ENCODE data around the gene PRPF6. TPM values are rescaled to one million over a fixed set of nuclear protein-coding genes. Genes with fewer than 3 reads are reported as not detected.

The PRPF6 gene
- total RNA-seq, 3 donors from 2014 or later = 51.2 to 64.4 (median 59.1) TPM

DNA sequence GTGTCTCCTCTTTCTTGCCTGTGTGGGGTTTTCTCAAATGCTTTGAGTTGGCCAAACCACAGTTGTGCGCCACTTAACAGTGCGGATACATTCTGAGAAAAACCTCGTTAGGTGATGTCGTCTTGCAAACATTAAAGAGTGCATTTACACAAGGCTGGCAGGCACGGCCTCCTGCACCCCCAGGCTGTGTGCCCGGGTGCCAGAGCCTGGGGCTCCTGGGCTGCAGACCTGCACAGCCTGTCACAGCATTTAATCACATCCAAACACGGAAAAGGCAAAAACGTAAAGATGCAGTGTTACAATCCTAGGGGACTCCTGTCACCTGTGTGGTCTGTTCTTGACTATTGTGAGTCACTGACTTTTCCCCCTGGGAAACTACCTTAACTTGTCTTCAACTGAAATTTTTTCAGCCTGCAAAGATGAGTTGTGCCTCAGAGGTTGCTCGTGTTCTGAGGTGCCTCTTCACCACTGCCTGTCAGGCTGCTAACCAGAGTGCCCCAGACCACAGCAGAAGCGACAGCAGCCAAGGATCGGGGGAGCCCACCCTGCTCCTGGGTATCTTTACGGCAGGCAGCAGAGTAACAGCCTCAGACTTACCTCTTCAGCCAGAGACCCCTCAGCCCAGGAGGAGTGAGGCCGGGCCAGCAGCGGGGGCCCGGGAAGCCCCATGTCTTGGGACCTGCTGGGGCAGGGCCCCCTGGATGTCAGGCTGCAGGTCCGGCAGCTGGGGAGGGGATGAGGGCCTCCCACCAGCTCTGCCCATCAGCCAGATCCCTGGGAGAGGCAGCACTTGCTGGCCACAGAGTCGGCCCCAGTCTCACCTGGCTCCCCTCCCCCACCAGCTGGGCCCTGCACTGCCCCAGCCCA lies 54.4 kb downstream of the PRPF6 start:
- Histone ChIP-seq H3K9me3 (no peaks in the 10 kb centered on the region), H3K36me3 (ENCODE audit: low read depth) (peaks cover 3% of the 10 kb centered on the region), H3K4me3 (no peak overlapping the region), H3K4me1 (ENCODE audit: low read depth) (peaks cover 19% of the 10 kb centered on the region)
- ATAC-seq (no peak), DNase-seq (peak in 1 of 3 donors; percentile 46)
- intact Hi-C loops (cut with DNase I, micrococcal nuclease) = no loop called here
- TF ChIP-seq, protein P1, sequence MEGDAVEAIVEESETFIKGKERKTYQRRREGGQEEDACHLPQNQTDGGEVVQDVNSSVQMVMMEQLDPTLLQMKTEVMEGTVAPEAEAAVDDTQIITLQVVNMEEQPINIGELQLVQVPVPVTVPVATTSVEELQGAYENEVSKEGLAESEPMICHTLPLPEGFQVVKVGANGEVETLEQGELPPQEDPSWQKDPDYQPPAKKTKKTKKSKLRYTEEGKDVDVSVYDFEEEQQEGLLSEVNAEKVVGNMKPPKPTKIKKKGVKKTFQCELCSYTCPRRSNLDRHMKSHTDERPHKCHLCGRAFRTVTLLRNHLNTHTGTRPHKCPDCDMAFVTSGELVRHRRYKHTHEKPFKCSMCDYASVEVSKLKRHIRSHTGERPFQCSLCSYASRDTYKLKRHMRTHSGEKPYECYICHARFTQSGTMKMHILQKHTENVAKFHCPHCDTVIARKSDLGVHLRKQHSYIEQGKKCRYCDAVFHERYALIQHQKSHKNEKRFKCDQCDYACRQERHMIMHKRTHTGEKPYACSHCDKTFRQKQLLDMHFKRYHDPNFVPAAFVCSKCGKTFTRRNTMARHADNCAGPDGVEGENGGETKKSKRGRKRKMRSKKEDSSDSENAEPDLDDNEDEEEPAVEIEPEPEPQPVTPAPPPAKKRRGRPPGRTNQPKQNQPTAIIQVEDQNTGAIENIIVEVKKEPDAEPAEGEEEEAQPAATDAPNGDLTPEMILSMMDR (IDR thresholded peaks at IDR 0.05) = no peak

DNA sequence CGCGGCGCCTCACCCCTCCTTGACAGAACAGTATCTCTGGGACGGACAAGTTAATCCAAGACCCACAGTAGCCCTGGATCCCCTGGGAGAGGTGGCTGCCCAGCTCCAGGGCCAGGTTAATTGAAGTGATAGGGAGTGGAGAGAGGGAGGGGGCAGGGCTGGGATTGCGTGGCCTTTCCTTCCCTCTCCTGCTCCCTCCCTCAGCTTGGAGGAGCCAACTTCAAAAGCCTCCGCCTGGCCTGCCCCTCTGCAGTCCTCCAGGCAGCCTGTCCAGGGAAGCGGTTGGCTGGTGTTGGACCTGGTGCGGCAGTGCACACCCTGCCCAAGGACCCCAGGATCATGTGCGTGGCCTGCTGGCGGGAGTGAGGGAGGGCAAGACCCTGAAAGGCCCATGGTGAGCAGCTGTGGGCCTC lies 55.0 kb downstream of the PRPF6 start, which contains the start of gene C20orf204:
Gene C20orf204, plus strand, starts transcription at position 250 of the 413 bp plus-strand sequence. Its CDS starts 142 bp downstream, at position 392.
- Histone ChIP-seq H3K36me3 (ENCODE audit: low read depth) (no peaks in the 10 kb centered on the region), H3K9me3 (no peaks in the 10 kb centered on the region), H3K4me1 (ENCODE audit: low read depth) (peaks cover 15% of the 10 kb centered on the region), H3K4me3 (no peak within 1 kb of the TSS)
- DNase-seq = peak in 2 of 3 donors; percentile 23 to 44
- intact Hi-C loops (cut with DNase I, micrococcal nuclease) = no loop called here
- TF ChIP-seq, protein P1 (IDR thresholded peaks at IDR 0.05) = no peak
- ATAC-seq = no peak

DNA sequence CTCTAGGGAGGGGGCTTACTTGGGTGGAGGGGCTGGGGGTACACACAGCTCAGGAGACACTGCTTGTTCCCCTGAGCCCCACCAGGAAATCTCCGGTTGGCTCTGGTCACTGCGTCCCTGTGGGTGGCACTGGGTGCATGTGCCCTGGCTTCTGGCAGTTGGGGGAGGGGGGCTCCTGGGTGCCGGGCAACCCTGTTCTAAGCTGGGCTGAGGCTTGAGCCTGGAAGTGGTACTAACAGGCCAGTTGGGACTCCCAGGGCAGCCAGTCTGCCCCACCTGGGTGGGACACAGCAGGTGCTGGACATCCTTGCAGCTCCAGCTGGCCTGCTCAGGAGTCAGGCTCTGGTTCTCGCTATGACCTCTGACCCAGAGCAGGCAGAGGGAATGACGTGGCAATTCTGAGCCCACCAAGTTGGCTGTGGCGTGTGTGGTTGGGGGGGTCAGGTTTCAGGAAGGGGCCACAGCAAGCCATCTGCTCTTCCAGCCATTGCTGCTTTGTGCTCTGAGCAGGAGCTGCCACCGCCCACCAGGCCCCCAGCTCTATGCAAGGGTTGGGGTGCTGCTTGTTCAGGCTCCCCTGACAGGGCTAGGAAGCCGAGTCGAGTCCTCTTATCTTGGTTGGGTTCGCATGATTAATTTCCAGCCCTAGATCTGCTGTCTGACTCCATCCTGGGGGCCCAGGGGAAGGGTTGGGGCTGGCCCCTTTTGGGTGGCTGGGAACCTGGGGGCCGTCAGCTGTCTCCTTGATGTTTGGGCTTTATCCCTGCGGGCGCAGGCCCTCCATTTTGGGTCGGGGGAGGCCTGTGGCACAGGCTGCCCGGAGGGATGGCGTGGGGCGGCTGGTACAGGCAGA lies 55.6 kb downstream of the PRPF6 start:
- Histone ChIP-seq H3K36me3 (ENCODE audit: low read depth) (no peaks in the 10 kb centered on the region), H3K4me1 (ENCODE audit: low read depth) (peaks cover 12% of the 10 kb centered on the region), H3K4me3 (no peak overlapping the region), H3K9me3 (no peaks in the 10 kb centered on the region)
- ATAC-seq (no peak), DNase-seq (peak in 2 of 3 donors; percentile 23 to 45)
- TF ChIP-seq, protein P1 (IDR thresholded peaks at IDR 0.05) = no peak
- intact Hi-C loops (cut with DNase I, micrococcal nuclease) = no loop called here

DNA sequence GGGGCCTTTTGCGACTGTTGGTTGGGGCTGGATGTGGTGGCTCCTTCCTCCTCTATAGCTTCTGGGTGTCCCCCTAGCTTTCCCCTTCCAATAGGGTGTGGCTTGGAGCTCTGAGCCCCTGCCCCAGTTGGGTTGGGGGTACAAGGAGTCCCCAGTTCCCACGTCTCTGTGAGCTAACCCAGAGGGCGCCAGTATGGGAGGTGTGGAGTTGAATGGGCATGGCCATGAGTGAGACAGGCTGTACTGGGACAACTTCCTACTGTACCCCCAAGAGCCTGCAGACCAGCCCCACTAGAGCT lies 56.2 kb downstream of the PRPF6 start:
- no peaks in the 10 kb centered on the region for H3K9me3 ChIP-seq
- intact Hi-C loops (cut with DNase I, micrococcal nuclease) = no loop called here
- TF ChIP-seq, protein P1 (IDR thresholded peaks at IDR 0.05) = no peak
- H3K4me1 ChIP-seq (ENCODE audit: low read depth) = peaks cover 12% of the 10 kb centered on the region
- H3K4me3 ChIP-seq = no peak overlapping the region
- DNase-seq = no peak
- H3K36me3 ChIP-seq (ENCODE audit: low read depth) = no peaks in the 10 kb centered on the region
- ATAC-seq = no peak

DNA sequence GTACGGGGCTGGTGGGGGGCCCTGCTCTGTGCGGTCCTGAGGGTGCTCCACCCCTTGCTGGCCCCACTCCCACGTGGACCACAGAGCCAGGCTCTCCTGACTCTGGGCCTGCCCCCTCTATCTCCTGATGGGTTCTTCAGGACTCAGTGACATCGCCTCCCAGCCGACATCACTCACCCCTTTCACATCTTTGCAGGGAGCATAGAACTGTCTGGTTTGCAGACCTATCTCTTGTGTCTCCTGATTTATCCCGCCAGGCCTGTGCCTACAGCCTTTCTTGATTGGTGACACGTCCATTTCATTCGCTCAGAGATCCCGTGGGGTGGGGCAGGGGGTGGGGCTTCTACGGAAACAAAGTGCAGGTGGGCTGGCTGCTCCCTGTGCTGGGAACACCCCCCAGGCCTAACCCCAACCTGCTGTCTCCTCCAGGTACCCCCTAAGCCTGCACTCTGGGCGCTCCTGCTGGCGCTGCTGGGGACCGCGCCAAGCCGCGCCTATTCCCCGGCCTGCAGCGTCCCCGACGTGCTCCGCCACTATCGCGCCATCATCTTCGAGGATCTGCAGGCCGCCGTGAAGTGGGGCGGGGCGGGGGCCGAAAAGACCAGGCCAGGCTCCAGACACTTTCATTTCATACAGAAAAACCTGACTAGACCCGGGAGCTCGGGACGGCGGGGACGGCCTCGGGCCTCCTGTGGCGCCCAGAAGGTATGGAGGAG lies 56.7 kb downstream of the PRPF6 start:
- DNase-seq (no peak), ATAC-seq (no peak)
- H3K36me3 ChIP-seq (ENCODE audit: low read depth) = no peaks in the 10 kb centered on the region
- H3K4me1 ChIP-seq (ENCODE audit: low read depth) = peaks cover 12% of the 10 kb centered on the region
- intact Hi-C loops (cut with DNase I, micrococcal nuclease) = no loop called here
- no peaks in the 10 kb centered on the region for H3K9me3 ChIP-seq
- H3K4me3 ChIP-seq = no peak overlapping the region
- TF ChIP-seq, protein P1 (IDR thresholded peaks at IDR 0.05) = no peak

Data from mucosa of descending colon (tissue), 3 donors.